SHP77 treated with DMSO at 0.1 percent for 48 hours (cell line): ENCODE results near the gene WFIKKN1.

Experiments
- DNase-seq: peaks from one replicate; lab custom pipeline; 2025; lab: John Stamatoyannopoulos, UW

Gene WFIKKN1

GRCh38 chr16:637081-638018 lies 6.6 kb downstream of the WFIKKN1 start:
- no peak for DNase-seq

DNA sequence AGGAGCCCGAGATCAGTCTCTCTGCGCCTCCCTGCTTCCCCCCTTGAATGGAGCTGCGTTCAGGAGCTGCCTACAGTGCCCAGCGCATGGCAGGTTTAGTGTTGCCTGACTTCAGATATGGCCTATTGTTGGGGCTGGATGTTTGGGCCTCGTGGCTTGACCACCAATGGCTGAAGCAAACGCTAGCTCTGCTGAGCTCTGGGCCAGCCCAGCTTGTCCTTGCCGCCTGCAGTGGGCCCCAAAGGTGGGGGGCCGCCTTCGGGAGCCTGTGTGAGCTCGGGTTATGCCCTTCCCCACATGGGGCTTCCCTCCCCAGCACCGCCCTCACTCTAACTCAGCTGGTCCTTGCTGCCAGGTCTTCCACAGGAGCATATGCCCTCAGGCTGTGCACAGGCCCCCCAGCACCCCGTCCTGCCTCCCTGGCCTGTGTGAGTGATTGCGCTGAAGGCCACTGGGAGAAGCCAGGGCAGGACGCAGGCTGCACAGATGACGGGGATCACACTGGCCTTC lies 7.3 kb downstream of the WFIKKN1 start:
- no peak for DNase-seq

DNA sequence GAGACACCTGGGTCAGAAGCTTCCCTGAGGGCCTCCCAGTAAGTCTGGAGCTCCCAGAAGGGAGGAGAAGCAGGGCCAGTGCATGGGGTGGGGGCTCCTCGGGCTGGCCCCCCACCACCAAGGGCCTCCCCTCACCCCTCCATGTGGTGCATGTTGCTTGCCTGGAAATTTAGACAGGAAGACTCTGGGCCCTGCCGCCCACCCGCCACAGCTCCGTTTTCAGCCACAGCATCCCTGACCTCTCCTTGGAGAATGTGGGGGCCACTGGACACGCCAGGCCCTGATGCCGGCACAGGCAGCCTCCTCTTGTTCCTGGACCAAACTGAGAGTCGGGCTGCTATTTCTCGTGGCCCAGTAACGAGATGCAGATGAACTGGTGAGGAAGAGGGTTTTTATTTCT lies 8.1 kb downstream of the WFIKKN1 start:
- DNase-seq = no peak

DNA sequence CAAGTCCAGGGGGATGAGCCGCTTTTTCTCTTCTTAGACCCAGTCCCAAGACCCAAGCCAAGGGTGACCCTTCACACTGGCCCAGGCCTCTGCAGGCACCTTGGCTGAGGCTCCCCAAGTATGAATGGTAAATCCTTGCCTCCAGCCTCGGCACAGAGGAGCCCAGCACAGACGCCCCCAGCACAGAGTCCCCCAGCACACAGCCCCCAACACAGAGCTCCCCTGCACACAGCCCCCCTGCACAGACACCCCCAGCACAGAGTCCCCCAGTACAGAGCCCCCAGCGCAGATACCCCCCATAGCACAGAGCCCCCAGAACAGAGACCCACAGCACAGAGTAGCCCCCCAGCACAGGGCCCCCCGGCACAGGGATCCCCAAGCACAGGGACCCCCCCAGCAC lies 9.8 kb downstream of the WFIKKN1 start:
- no peak for DNase-seq

DNA sequence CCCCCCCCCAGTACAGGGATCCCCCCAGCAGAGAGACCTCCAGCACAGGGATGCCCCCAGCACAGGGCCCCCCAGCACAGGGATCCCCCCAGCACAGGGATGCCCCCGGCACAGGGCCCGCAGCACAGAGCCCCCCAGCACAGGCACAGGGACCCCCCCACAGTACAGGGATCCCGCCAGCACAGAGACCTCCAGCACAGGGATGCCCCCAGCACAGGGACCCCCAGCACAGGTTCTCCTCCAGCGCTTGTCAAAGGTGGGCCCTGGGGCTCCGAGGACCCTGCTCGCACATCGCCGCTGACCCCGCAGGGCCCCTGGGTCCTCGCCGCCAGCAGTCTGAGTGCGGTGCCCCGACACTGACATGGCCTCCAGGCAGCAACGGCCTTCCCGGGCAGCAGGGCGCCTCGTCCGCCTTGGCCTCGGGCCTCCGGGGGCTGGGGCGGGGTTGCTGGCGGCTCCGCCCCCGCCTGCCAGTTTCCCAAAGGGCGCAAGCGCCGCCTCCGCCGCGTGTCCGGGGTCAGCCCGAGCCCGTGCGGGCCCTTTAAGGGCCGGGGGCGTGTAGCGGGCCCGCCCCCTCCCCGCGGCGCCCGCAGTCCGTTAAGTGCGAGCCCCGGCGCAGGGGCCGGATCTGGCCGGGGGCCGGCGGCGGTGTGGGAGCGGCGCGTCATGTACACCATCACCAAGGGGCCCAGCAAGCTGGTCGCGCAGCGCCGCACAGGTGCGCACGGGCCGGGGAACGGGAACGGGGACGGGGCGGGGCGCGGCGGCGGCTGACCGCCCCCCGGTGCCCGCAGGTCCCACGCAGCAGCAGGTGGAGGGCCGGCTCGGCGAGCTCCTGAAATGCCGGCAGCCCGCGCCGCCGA lies 10.8 kb downstream of the WFIKKN1 start, which contains the start of gene MCRIP2:
Gene MCRIP2 (plus strand): TSS at position 503 of the 863 bp plus-strand sequence. CDS start 164 bp downstream, at position 667.
- peak; percentile 33 for DNase-seq

GRCh38 chr16:642189-643049 lies 11.6 kb downstream of the WFIKKN1 start:
- no peak for DNase-seq

GRCh38 chr16:643050-643368 lies 12.2 kb downstream of the WFIKKN1 start:
- no peak for DNase-seq

DNA sequence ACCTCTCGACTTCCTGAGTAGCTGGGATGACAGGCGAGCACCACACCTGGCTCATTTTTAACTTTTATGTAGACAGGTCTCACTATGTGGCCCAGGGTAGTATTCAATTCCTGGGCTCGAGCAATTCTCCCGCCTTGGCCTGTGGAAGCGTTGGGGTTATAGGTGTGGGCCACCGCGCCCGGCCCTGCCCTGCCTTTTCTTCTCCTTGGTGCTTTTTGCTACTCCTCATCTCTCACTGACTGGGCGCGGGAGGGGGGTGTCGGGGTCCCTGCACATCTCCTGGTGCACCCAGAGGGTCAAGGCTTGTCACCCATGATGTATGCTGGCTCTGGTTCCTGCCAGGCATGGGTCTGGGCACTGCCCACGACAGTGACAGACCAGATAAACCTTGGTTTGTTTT lies 13.8 kb downstream of the WFIKKN1 start:
- DNase-seq = no peak

GRCh38 chr16:645852-646678 lies 15.3 kb downstream of the WFIKKN1 start:
- DNase-seq = no peak

- DNase-seq = no peak
Measured at GRCh38 chr16:646679-647172, 15.9 kb downstream of the WFIKKN1 start.

GRCh38 chr16:647173-647902 lies 16.6 kb downstream of the WFIKKN1 start:
- no peak for DNase-seq

DNA sequence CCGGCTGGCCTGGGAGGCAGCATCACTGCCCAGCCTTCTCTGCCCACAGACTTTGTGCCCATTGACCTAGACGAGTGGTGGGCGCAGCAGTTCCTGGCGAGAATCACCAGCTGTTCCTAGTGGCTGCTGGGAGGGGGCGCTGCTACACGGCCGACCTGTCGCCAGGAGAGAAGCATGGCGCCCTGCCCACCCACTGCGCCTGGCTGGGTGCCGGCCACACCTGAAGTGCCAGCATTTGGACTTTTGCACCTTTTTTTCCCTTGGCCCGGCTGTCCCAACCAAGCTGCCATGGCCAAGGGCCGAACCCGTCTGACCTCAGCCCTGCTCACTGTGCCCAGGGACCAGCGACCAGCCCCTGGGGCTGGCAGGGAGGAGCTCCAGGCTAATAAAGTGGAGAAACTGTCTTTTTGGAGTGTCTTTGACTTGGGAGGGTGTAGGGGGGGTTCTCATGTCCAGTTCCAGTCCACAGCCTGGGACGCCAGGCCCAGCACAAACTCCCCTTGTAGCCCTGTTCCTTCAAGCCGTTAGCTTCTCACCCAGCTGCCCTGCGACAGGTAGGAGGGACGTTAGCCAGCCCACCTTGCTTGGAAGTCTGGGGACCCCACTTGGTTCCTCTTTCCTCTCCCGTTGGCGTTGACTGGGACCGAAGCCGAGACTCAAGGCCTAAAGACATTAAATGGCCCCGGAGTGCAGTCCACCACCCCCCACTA lies 17.4 kb downstream of the WFIKKN1 start:
- peak; percentile 9 for DNase-seq

GRCh38 chr16:648781-649589 lies 18.2 kb downstream of the WFIKKN1 start, which contains the start of gene WDR90:
TSS of gene WDR90 (plus strand) at chr16:649365. CDS start at chr16:649417, 52 bp downstream.
- peak; percentile 69 for DNase-seq

- no peak for DNase-seq
Measured at GRCh38 chr16:649631-650030, 18.8 kb downstream of the WFIKKN1 start.

- no peak for DNase-seq
Measured at GRCh38 chr16:651844-652243, 21.1 kb downstream of the WFIKKN1 start.

- no peak for DNase-seq
Measured at GRCh38 chr16:652454-653305, 21.9 kb downstream of the WFIKKN1 start.

- DNase-seq = no peak
Measured at GRCh38 chr16:654034-654433, 23.2 kb downstream of the WFIKKN1 start.
